Limb (tissue), 2 donors: ENCODE results near the gene MIER1.

Experiments used
- DNase-seq, 2 donors: peaks; one replicate each; pipeline ENCODE4 v3.0.0-alpha.2; 2016; ENCODE audit errors: extremely low spot score in 2 of 2

The MIER1 gene

GRCh38 chr1:66996018-66996682, 71.4 kb downstream of the MIER1 start:
- peak; percentile 53 to 70 for DNase-seq

- no peak for DNase-seq
Observed at GRCh38 chr1:66998972-66999371, 74.2 kb downstream of the MIER1 start.

GRCh38 chr1:66999640-67000400, 75.0 kb downstream of the MIER1 start:
- no peak for DNase-seq

GRCh38 chr1:67001682-67002425, 77.1 kb downstream of the MIER1 start:
- DNase-seq = no peak

- no peak for DNase-seq
Observed at GRCh38 chr1:67004176-67004575, 79.4 kb downstream of the MIER1 start.

- no peak for DNase-seq
Observed at GRCh38 chr1:67005068-67005467, 80.3 kb downstream of the MIER1 start.

GRCh38 chr1:67009792-67010191, 85.0 kb downstream of the MIER1 start:
- DNase-seq = no peak

GRCh38 chr1:67013573-67013972, 88.8 kb downstream of the MIER1 start:
- no peak for DNase-seq

- no peak for DNase-seq
Observed at GRCh38 chr1:67018574-67018973, 93.8 kb downstream of the MIER1 start.

GRCh38 chr1:67019121-67019520, 94.3 kb downstream of the MIER1 start:
- DNase-seq = no peak

GRCh38 chr1:67019600-67020136, 94.9 kb downstream of the MIER1 start:
- peak; percentile 39 to 64 for DNase-seq

- no peak for DNase-seq
Observed at GRCh38 chr1:67020304-67020703, 95.5 kb downstream of the MIER1 start.

GRCh38 chr1:67020765-67021164, 96.0 kb downstream of the MIER1 start:
- no peak for DNase-seq

GRCh38 chr1:67029472-67029871, 104.7 kb downstream of the MIER1 start:
- DNase-seq = no peak

GRCh38 chr1:67031121-67031858, 106.5 kb downstream of the MIER1 start:
- DNase-seq = no peak

GRCh38 chr1:67031859-67032247, 107.1 kb downstream of the MIER1 start:
- no peak for DNase-seq
